GM20000 (cell line): ENCODE results near the gene LAX1.
"Not testable (repeated sequence)": the region's sequence is repeated elsewhere in the genome, so short reads cannot be mapped to it uniquely, and the experiment has no call there.

Experiments
- DNase-seq: peaks from one replicate; pipeline ENCODE4 v3.0.0; 2012; ENCODE audit warnings: low spot score
- CTCF ChIP-seq: IDR thresholded peaks from 2 replicates; pipeline ENCODE4 v1.5.1; 2012; ENCODE audit warnings: mild to moderate bottlenecking, control low read depth; ENCODE audit errors: extremely low read depth, missing control alignments

The LAX1 gene

GRCh38 chr1:203791498-203791897 lies 26.5 kb downstream of the LAX1 start:
- TF ChIP-seq CTCF, result no peak

GRCh38 chr1:203792486-203792885 lies 27.5 kb downstream of the LAX1 start:
- DNase-seq, result no peak
- no peak for TF ChIP-seq CTCF

More at GRCh38 chr1:203791498-203791897, 26.5 kb downstream of the LAX1 start:
- no peak for DNase-seq

- not testable (repeated sequence) for DNase-seq
Measured at GRCh38 chr1:203793561-203793960, 28.6 kb downstream of the LAX1 start.

GRCh38 chr1:203794764-203795440 lies 29.9 kb downstream of the LAX1 start:
- no peak for DNase-seq
- TF ChIP-seq CTCF, result no peak

- no peak for TF ChIP-seq CTCF
- peak; percentile 93 for DNase-seq
Measured at GRCh38 chr1:203795441-203796235, 30.7 kb downstream of the LAX1 start, which contains the start of the genes ZBED6 and ZC3H11A. Gene ZBED6 (plus strand): TSS chr1:203795623. CDS start chr1:203797523, 1,900 bp downstream. Gene ZC3H11A (plus strand): TSS chr1:203795623. CDS start chr1:203817071, 21,448 bp downstream.

GRCh38 chr1:203796236-203796605 lies 31.2 kb downstream of the LAX1 start:
- DNase-seq, result peak; percentile 13
- no peak for TF ChIP-seq CTCF

- no peak for DNase-seq
- no peak for TF ChIP-seq CTCF
Measured at GRCh38 chr1:203797216-203797615, 32.2 kb downstream of the LAX1 start.
